GM19043 (cell line): ENCODE measurements around the gene BTBD16.

ENCODE experiments used
- ATAC-seq: cut with Tn5 transposase; IDR thresholded peaks from one replicate; pipeline ENCODE4 v1.9.1; 2021; ENCODE audit warnings: low read depth; ENCODE audit not compliant: unreplicated experiment

BTBD16 gene

DNA sequence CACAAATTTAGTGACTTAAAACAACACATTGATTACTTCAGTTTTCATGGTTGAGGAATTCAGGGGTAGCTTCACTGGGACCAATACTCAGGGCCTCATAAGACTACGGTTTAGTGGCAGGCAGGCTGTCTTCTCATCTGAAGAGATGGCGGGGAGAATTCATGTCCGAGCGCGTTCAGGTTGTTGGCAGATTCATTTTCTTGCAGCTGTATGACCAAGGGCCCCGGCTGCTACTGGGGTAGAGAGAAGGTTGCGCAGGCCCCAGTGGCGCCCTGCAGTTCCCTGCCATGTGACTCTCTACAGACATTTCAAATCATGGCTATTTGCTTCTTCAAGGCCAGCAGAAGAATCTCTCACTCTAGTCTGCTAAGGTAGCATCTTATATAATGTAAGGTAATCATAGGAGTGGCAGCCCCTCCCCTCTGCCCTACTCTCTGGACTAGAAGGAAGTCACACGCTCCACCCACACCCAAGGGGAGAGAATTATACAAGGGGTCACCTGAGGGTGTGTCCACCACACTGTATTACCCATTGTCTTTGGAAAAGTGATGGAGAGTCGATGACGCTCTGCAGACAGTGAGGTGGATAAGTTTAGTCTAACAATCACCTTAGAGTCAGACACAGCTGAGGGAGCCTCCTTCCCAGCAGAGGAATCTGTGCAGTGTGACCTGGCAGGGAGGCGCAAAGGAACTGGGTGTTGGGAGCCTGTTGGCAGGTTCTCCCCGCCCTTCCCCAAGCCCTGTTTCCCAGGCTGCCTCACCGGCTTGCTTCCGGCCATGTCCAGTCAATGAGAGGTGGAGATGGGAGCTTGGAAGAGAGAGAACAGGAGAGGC is 67.7 kb downstream of the BTBD16 start:
- ATAC-seq: no peak

GRCh38 chr10:122341141-122341810 is 70.2 kb downstream of the BTBD16 start:
- ATAC-seq: no peak

DNA sequence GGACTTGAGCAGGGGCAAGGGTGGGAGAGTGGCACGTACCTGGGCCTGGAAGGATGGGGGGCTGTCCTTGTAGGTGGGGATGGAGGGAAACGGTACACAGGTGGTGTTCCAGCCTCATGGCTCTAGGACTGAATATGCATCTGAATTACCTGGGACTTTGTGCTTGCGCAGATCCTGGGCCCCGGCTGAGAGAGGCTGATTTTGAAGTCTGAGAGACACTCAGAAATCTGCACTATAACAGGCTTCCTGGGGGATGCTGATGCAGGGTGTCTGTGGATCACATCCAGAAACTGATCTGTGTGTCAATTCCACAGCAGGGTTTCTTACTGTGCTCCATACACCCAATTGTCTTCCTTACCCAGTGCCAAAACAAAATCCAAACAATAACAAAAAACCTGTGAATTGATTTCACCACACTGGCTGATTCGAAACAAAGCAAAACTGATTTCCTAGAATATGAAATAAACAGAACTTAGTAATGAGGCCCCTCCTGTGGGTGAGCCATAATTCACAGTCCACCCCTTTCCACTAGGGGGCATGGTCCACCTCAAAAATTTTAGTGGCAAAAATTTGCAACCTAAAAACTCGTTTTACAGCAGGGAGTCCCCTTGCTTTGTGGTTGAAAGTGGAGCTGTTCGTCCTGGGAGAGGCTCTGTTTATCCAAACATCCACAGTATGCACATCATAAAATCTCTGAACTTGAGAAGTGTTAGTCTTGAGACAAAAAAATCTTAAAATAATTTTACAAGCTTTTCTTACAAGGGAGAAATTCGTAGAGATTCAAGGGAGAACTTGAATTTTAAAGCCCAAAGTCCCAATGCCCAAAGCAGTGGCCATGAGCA is 71.4 kb downstream of the BTBD16 start:
- ATAC-seq: no peak

- no peak for ATAC-seq
Measured at GRCh38 chr10:122343135-122343800, 72.2 kb downstream of the BTBD16 start.

GRCh38 chr10:122343936-122344335 is 72.8 kb downstream of the BTBD16 start:
- ATAC-seq: no peak

GRCh38 chr10:122344741-122345258 is 73.7 kb downstream of the BTBD16 start:
- ATAC-seq: no peak

DNA sequence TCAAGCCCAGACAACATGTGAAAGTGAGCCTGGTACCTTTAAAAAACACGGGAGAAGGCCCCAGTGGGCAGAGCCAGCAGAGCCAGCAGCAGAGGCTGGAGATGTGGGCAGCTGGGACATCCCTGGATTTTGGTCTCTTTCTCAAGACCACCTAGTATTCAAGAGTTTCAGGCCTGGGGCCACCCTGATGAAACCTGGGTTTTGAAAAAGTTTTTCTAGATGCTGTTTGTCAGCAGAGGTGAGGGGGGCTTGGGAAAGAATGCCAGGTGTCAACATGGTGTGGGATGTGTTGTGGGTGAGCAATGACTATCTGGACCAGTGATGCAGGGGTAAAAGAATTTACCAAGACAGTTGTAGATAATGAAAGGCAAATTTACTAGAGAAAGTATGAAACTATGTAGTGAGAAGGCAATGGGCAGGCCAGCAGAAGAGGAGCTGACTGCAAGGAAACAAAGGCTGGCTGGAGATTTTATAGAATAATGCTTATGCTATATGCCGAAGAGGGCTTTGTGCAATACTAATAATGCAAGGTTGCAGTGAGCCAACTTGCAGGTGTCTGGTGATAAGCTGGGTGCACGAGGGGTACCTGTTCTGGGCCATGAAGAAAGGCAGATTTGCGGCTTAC is 75.3 kb downstream of the BTBD16 start:
- no peak for ATAC-seq

- ATAC-seq: no peak
Measured at GRCh38 chr10:122347170-122347841, 76.2 kb downstream of the BTBD16 start.

DNA sequence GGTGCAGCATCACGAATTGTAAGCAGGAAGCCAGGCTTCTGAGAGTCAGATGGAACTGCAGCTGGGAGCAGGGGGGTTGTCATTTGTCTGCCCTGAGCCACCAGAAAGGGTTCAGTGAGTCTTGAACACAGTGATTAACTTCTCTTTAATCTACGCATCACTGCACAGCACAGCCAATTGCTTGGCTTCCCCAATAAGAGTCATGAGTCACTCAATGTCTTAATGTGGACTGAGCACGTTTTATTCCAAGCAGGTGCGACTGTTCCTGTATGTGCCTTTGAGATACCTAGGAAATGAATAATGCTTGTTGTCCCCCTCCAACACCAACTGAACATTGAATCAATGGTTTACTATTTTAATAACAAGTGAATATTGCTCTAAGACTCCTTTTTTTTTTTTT is 77.4 kb downstream of the BTBD16 start:
- no peak for ATAC-seq

GRCh38 chr10:122348935-122349361 is 77.9 kb downstream of the BTBD16 start:
- ATAC-seq: no peak

DNA sequence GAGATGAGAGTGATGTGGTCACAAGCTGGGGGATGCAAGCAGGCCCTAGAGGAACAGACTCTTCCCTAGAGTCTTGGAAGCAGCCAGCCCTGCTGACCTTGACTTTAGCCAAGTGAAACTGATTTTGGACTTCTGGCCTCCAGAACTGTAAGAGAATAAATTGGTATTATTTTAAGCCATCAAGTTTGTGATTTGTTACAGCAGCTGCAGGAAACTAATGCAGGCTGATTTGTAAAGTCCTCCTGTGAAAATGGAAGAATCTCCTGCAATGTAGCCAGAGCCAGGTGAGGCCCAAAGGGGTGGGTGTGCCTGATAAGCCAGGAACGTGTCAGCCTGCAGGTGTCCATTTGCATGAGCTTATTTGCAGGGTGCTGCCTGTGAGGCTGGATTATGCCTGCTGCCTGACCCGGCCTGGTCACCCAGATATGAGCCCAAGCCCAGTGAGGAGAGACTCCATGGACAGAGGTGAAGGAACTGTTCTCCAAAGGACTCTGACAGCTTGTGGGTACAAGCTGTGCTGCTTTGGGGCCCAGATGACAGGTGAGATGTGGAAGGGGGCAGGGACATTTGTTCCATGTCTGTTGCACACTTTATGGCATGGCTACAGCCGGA is 78.8 kb downstream of the BTBD16 start:
- ATAC-seq: no peak

DNA sequence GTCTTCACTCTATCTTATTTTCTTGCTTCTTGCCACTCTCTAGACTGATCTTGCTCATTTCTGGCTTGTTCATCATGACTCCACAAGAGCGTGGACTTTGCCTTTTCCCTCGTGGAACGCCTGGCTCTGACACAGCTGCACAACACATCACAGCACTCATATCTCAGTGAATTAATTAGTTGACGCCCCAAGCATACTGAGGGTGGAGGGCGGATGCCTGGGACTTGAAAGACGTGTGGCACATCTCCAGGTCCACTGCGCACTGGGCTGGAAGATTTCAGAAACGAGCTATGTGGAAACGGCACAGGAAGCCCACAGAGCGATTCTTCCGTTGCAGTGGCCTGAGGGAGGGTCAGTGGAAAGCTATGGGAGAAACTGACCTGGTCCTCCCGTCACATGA is 79.8 kb downstream of the BTBD16 start:
- ATAC-seq: no peak

- no peak for ATAC-seq
Measured at GRCh38 chr10:122352817-122353525, 81.9 kb downstream of the BTBD16 start.

DNA sequence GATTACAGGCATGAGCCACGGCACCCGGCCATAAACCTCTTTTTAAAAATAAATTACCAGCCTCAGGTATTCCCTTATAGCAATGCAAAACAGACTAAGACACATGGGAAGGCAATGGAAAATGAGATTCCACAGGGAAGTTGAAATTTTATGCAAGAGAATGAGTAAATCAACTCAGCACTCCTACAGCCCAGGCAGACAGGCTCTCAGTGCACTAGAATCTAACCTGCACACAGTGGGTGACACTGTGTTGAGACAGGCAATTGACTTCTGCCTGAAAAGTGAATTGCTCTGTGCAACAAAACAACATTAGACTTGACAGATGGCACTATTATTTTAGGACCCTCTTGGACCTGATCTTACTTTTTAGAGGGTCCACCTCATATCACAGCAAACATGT is 83.3 kb downstream of the BTBD16 start:
- no peak for ATAC-seq

DNA sequence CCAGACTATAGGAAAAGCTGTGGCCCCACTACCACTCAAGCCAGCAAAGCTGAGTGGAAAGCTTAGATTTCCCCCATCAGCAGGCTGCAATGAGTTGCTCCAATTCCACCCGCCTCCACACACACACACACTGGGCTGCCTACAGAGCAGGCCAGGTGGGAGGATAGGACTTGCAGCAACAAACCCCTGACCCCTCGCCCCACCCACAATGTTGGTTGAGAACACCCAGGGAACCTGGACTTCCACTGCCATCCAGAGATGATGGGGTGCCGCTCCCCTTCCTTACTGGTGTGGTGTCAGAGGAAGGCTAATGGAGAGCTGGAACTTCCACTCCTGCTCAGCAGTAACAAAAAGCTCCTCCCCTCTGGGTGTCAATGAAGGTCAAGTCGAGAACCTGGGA is 86.6 kb downstream of the BTBD16 start:
- no peak for ATAC-seq

DNA sequence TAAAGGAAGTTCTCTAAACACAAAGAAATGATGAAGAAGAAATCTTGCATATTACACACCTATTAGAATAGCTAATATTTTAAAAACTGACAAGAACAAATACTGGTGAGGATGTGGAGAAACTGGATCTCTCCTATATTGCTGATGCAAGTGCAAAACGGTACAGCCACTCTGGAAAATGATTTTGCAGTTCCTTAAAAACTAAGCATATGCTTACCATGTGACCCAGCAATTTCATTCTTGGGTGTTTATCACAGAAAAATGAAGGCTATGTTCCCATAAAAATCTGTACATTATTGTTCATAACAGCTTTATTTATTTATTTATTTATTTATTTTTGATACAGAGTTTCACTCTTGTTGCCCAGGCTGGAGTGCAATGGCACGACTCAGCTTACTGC is 88.5 kb downstream of the BTBD16 start:
- ATAC-seq: no peak

DNA sequence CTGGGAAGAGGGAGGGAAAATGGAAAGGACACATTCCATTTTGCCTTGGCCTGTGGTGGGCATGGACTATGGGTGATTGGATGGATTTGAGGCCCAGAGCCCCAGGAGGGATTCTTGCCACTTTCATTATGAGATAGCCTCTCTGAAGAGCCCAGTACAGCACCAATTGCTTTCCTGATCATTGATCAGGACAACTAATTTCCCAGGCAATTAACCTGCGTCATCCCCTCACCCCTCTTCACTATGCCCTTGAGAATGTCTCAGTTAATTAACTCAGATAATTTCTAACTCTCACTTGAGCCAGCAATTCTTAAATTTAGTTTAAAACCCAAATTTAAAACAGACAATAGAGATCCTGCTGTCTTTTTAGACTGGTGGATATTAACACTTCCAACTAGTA is 90.0 kb downstream of the BTBD16 start:
- no peak for ATAC-seq

DNA sequence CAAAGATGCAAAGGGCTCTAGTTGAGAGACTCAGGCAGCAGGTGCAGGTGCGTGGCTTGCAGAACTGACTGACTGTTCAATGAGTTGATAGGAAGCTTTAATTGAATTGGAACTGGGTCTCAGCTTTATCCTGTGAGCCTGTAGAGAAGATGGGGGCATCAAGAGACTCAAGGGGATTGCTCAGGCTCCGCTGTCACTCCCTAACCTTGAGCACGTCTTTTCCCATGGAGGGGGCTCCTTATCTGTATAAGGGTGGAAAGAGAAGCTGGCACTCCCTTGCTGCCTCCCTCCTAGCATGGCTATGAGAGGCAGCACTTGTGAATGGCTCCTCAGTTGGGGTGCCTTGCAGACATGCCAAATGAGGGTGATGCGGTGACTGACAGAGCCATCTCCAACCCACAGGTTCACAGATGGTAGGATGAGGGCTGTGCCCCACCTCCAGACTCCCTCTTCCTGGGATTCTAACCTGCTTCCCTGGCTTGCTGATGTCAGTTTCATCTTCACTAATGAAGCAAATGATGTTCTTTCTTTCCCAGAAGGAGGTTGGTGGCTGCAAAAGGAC is 91.0 kb downstream of the BTBD16 start:
- ATAC-seq: no peak
